A673 (cell line): ENCODE measurements around the gene NACA2. TPM values are rescaled to one million over a fixed set of nuclear protein-coding genes. Genes with fewer than 3 reads are reported as not detected.
"Not testable (repeated sequence)": the region's sequence is repeated elsewhere in the genome, so short reads cannot be mapped to it uniquely, and the experiment has no call there.

Experiments used
- BruUV-seq: library from RNA; stranded (reverse); fragments of 400-500 nt; replicated peaks from 2 replicates; lab custom pipeline; 2021; lab: Mats Ljungman, UMichigan
- CTCF ChIA-PET: fragments of 300-600 bp; sonication (Branson Sonifier 250); formaldehyde crosslinking; loops from one replicate; lab custom pipeline; 2022; ENCODE audit warnings: antibody characterized with exemption; lab: Charles Lee
- POLR2A ChIA-PET: fragments of 300-600 bp; sonication (Branson Sonifier 250); formaldehyde crosslinking; loops from one replicate; lab custom pipeline; 2022; ENCODE audit warnings: antibody characterized with exemption; ENCODE audit not compliant: low non-redundant PET; lab: Charles Lee
- DNase-seq: peaks from one replicate; pipeline ENCODE4 v3.0.0-alpha.2; 2015; ENCODE audit warnings: low spot score
- H3K27ac ChIP-seq: fragments of 200-600 bp; sonication (generic); 2 replicates; pipeline ENCODE4 v1.5.1; 2016; ENCODE audit warnings: mixed run types, low read depth, mild to moderate bottlenecking, mixed read lengths, antibody characterized with exemption, low read length; ENCODE audit not compliant: poor library complexity, severe bottlenecking
- H3K27me3 ChIP-seq: fragments of 200-600 bp; sonication (generic); replicated peaks from 2 replicates; pipeline ENCODE4 v1.6.1; 2017; ENCODE audit warnings: mixed run types, low read depth, mild to moderate bottlenecking, mixed read lengths, antibody characterized with exemption, low read length; ENCODE audit not compliant: insufficient read depth, poor library complexity
- H3K36me3 ChIP-seq: fragments of 200-600 bp; sonication (generic); 2 replicates; pipeline ENCODE4 v1.6.1; 2016; ENCODE audit warnings: mixed run types, mild to moderate bottlenecking, mixed read lengths, antibody characterized with exemption, low read length; ENCODE audit not compliant: insufficient read depth, poor library complexity, severe bottlenecking
- H3K4me1 ChIP-seq: fragments of 200-600 bp; sonication (generic); 2 replicates; pipeline ENCODE4 v1.6.1; 2017; ENCODE audit warnings: mixed run types, mild to moderate bottlenecking, mixed read lengths, antibody characterized with exemption, low read length; ENCODE audit not compliant: insufficient read depth, poor library complexity, severe bottlenecking
- H3K4me3 ChIP-seq: fragments of 200-600 bp; sonication (generic); 2 replicates; pipeline ENCODE4 v1.5.1; 2016; ENCODE audit warnings: low read depth, mixed run types, mild to moderate bottlenecking, mixed read lengths, low read length; ENCODE audit not compliant: poor library complexity, severe bottlenecking
- H3K9me3 ChIP-seq: fragments of 200-600 bp; sonication (generic); 2 replicates; pipeline ENCODE4 v1.6.1; 2016; ENCODE audit warnings: mixed run types, low read depth, mild to moderate bottlenecking, mixed read lengths, antibody characterized with exemption, low read length; ENCODE audit not compliant: poor library complexity, severe bottlenecking
- CTCF ChIP-seq: fragments of 300-800, 200-600 bp; sonication (generic); conservative IDR thresholded peaks from 2 replicates; pipeline ENCODE4 v1.5.1; 2017; ENCODE audit warnings: low read depth, mild to moderate bottlenecking, antibody characterized with exemption, low read length, moderate library complexity, mixed read lengths
- EZH2 ChIP-seq: fragments of 200-600 bp; sonication (generic); IDR thresholded peaks from 2 replicates; pipeline ENCODE4 v1.6.1; 2017; ENCODE audit warnings: borderline replicate concordance, low read depth, mild to moderate bottlenecking, mixed read lengths, antibody characterized with exemption, low read length; ENCODE audit not compliant: poor library complexity, severe bottlenecking
- intact Hi-C: fragments of 100-400 bp; cut with micrococcal nuclease; formaldehyde crosslinking; loops from one replicate; pipeline ENCODE4 v1.10.0; 2022; ENCODE audit not compliant: unreplicated experiment
- total RNA-seq: library from RNA; stranded (reverse); gene quantifications from 2 replicates; pipeline ENCODE4 v1.2.3, GENCODE V29; 2021

The NACA2 gene
- total RNA-seq, 1 experiment from 2014 or later = not detected

- CTCF ChIA-PET = no interaction called here
- Histone ChIP-seq H3K4me1 (no peaks in the 10 kb centered on the region), H3K27me3 (no peaks in the 10 kb centered on the region), H3K36me3 (no peaks in the 10 kb centered on the region), H3K9me3 (no peaks in the 10 kb centered on the region), H3K27ac (no peak overlapping the region), H3K4me3 (no peak overlapping the region)
- TF ChIP-seq EZH2 = no peak
- TF ChIP-seq CTCF = no peak
- intact Hi-C loops = no loop called here
- BruUV-seq = no TSS peak
- no peak for DNase-seq
- POLR2A ChIA-PET = no interaction called here
Observed at GRCh38 chr17:61632826-61633225, 41.8 kb upstream of the NACA2 start.

GRCh38 chr17:61631800-61632199 lies 40.8 kb upstream of the NACA2 start:
- TF ChIP-seq CTCF (no peak), EZH2 (no peak)
- no peaks in the 10 kb centered on the region for H3K9me3 ChIP-seq

GRCh38 chr17:61628158-61628557 lies 37.1 kb upstream of the NACA2 start:
- BruUV-seq, H3K27me3 ChIP-seq, H3K4me1 ChIP-seq, H3K27ac ChIP-seq, CTCF ChIA-PET, H3K9me3 ChIP-seq, POLR2A ChIA-PET, H3K4me3 ChIP-seq, H3K36me3 ChIP-seq, intact Hi-C loops, DNase-seq: not testable (repeated sequence)

More at GRCh38 chr17:61631800-61632199, 40.8 kb upstream of the NACA2 start:
- BruUV-seq = no TSS peak
- Histone ChIP-seq H3K27me3 (no peaks in the 10 kb centered on the region), H3K4me3 (no peak overlapping the region), H3K4me1 (no peaks in the 10 kb centered on the region), H3K27ac (no peak overlapping the region), H3K36me3 (no peaks in the 10 kb centered on the region)
- DNase-seq = no peak
- CTCF ChIA-PET = no interaction called here
- POLR2A ChIA-PET = no interaction called here
- intact Hi-C loops = no loop called here

- H3K4me3 ChIP-seq = no peak overlapping the region
- ChIA-PET POLR2A (no interaction called here), CTCF (no interaction called here)
- intact Hi-C loops = no loop called here
- no peak for DNase-seq
- BruUV-seq = no TSS peak
- no peaks in the 10 kb centered on the region for H3K9me3 ChIP-seq
- H3K27me3 ChIP-seq = no peaks in the 10 kb centered on the region
- no peaks in the 10 kb centered on the region for H3K4me1 ChIP-seq
- no peaks in the 10 kb centered on the region for H3K36me3 ChIP-seq
- TF ChIP-seq CTCF (no peak), EZH2 (no peak)
- H3K27ac ChIP-seq = no peak overlapping the region
Observed at GRCh38 chr17:61627658-61628057, 36.6 kb upstream of the NACA2 start.
